Transverse colon (tissue), 4 donors: ENCODE measurements around the gene C10orf143. TPM values are rescaled to one million over a fixed set of nuclear protein-coding genes. Genes with fewer than 3 reads are reported as not detected.

Source experiments
- DNase-seq: peaks from one replicate; pipeline ENCODE4 v3.0.0-alpha.2; 2019
- H3K27ac ChIP-seq, 4 donors: fragments of 200-600 bp; sonication (generic); 2 replicates each; pipeline ENCODE4 v1.5.1; 2016 to 2018; ENCODE audit warnings: inconsistent platforms in 4 of 4
- H3K27me3 ChIP-seq: fragments of 200-600 bp; sonication (generic); 2 replicates; pipeline ENCODE4 v1.5.1; 2017; ENCODE audit warnings: inconsistent platforms
- H3K36me3 ChIP-seq, 4 donors: fragments of 200-600 bp; sonication (generic); 2 replicates each; pipeline ENCODE4 v1.5.1; 2017 to 2019; ENCODE audit warnings: inconsistent platforms in 4 of 4
- H3K4me1 ChIP-seq, 4 donors: fragments of 200-600 bp; sonication (generic); 2 replicates each; pipeline ENCODE4 v1.5.1; 2017 to 2020; ENCODE audit warnings: inconsistent platforms in 4 of 4
- H3K4me3 ChIP-seq, 4 donors: fragments of 200-600 bp; sonication (generic); 1 replicate in 1 of 4; 2 replicates in 3 of 4; pipeline versions ENCODE4 v1.5.1 to v1.6.1; 2017 to 2019; ENCODE audit warnings: inconsistent platforms in 4 of 4
- H3K9me3 ChIP-seq, 2 donors: fragments of 200-600 bp; sonication (generic); 2 replicates each; pipeline ENCODE4 v1.5.1; 2017 to 2019; ENCODE audit warnings: inconsistent platforms in 2 of 2
- EP300 ChIP-seq: sonication (generic); formaldehyde crosslinking; IDR thresholded peaks from one replicate; pipeline ENCODE4 v1.6.1; 2017; ENCODE audit warnings: antibody characterized with exemption, low read depth
- POLR2A ChIP-seq: fragments of 450-650 bp; IDR thresholded peaks from one replicate; pipeline ENCODE4 v1.6.1; 2016; ENCODE audit warnings: antibody characterized with exemption, mild to moderate bottlenecking, moderate library complexity
- POLR2AphosphoS5 ChIP-seq, 3 donors: sonication (generic); formaldehyde crosslinking; IDR thresholded peaks; one replicate each; pipeline ENCODE4 v1.6.1; 2016; ENCODE audit warnings: antibody characterized with exemption in 3 of 3
- WGBS, 2 donors: methylation state at CpG; one replicate each; pipeline ENCODE4 v1.1.5; 2018; ENCODE audit warnings: low coverage in 1 of 2; 5-methylcytosine and 5-hydroxymethylcytosine counted together
- in situ Hi-C, 4 donors: fragments of 200-750 bp; cut with MboI; loops; one replicate each; pipeline versions ENCODE4 v1.15.0 to v1.15.1; 2017; ENCODE audit warnings: low sequenced_read_pairs in 3 of 4, low pct_ligation_motif_present in 1 of 4, low pct_unique_long_range_greater_than_20kb in 1 of 4
- intact Hi-C: fragments of 100-400 bp; cut with DNase I; formaldehyde crosslinking; loops from one replicate; pipeline ENCODE4 v1.15.1; 2023; ENCODE audit warnings: low total_unique reads
- total RNA-seq, 4 donors: library from RNA; depleted of rRNA; stranded (reverse); fragments of >200 nt; gene quantifications; one replicate each; pipeline ENCODE4 v1.1.0, GENCODE V29; 2016
- TF ChIP-seq, protein P1 (sequence below), 5 experiments: fragments of 200-600 bp in 3 of 5; fragments of 450-650 bp in 2 of 5; sonication (generic) in 3 of 5; IDR thresholded peaks; 1 replicate in 2 of 5; 2 replicates in 3 of 5; pipeline ENCODE4 v1.5.1; 2016 to 2017; ENCODE audit warnings: antibody characterized with exemption in 5 of 5, inconsistent platforms in 3 of 5, mild to moderate bottlenecking in 2 of 5, moderate library complexity in 1 of 5

Gene C10orf143
- total RNA-seq, 4 donors from 2014 or later = 3.8 to 4.0 TPM; not detected in 2

DNA sequence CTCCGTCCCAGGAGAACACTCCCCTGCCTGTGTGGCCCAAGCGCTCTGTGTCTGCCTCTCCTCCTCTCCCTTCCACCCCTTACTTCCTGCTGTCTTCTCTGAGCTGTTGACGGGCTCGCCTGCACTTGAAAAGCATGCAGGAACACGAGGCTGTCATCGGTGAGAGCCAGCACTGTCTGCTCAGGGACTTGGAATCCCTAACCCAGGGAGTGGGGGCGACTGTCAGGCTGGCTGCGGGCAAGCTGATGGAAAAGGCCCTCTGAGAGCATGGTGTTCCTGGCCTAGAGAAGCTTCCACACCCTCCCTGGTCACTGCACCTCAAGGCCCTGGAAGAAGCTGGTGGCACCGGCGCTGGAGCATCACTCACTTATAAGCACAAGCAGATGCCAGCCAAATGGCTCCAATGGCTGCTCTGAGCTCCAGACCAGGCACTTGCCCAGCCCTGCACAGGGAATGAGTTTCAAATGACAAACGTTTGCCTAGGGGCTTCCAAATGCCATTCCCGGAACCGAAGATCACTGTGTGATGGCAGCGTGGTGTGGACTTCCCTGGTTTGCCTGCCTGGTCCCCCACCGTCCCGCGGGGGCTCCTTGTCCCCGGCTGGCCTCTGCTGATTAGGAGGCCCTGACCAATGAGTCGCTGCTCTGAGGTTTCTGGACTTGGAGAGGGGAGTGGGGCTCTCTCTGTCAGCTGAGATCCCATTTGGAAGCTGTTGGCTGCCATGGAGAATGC lies 89.8 kb downstream of the C10orf143 start:
- Histone ChIP-seq H3K36me3 (no peaks in the 10 kb centered on the region), H3K4me1 (no peaks in the 10 kb centered on the region), H3K27me3 (no peaks in the 10 kb centered on the region), H3K9me3 (no peaks in the 10 kb centered on the region), H3K4me3 (no peak overlapping the region), H3K27ac (no peak overlapping the region)
- WGBS, 2 donors = 58 to 71% methylated on average over 3 to 19 of the region's 19 CpGs
- in situ Hi-C loops = no loop called here
- no peak for DNase-seq
- intact Hi-C loops = no loop called here
- TF ChIP-seq POLR2AphosphoS5 (IDR thresholded peaks at IDR 0.05) (no peak), POLR2A (no peak), EP300 (no peak)
- TF ChIP-seq, protein P1, sequence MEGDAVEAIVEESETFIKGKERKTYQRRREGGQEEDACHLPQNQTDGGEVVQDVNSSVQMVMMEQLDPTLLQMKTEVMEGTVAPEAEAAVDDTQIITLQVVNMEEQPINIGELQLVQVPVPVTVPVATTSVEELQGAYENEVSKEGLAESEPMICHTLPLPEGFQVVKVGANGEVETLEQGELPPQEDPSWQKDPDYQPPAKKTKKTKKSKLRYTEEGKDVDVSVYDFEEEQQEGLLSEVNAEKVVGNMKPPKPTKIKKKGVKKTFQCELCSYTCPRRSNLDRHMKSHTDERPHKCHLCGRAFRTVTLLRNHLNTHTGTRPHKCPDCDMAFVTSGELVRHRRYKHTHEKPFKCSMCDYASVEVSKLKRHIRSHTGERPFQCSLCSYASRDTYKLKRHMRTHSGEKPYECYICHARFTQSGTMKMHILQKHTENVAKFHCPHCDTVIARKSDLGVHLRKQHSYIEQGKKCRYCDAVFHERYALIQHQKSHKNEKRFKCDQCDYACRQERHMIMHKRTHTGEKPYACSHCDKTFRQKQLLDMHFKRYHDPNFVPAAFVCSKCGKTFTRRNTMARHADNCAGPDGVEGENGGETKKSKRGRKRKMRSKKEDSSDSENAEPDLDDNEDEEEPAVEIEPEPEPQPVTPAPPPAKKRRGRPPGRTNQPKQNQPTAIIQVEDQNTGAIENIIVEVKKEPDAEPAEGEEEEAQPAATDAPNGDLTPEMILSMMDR (IDR thresholded peaks at IDR 0.05) = no peak

DNA sequence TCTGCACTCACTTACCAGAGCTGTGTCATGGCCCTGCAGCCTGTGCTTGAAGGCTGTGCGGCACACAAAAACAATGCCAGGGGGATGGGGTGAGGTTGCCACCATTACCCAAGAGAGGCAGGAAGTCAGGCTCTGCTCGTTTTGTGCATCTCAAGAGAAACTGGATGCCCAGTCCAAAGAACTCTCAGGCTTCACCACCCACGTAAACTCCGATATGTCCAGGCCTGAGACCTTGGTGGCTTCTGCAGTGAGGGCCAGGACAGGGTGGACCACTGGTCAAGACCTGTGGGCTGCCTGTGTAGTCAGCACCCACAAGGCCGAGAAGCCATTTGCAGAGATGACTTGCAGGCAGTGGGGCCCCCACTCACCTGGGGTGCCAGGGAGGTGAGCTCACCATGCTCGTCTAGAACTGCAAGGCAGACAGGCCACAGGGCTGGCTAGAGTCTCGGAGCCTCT lies 91.9 kb downstream of the C10orf143 start:
- WGBS, 2 donors = 79% methylated on average over 6 of the region's 7 CpGs; no CpG with 5 or more reads in 1 of the 2 donors
- TF ChIP-seq, protein P1 (IDR thresholded peaks at IDR 0.05) = no peak
- no peak for TF ChIP-seq EP300
- TF ChIP-seq POLR2AphosphoS5 (IDR thresholded peaks at IDR 0.05) = no peak
- no peak for TF ChIP-seq POLR2A
- Histone ChIP-seq H3K9me3 (no peaks in the 10 kb centered on the region), H3K4me1 (no peaks in the 10 kb centered on the region), H3K4me3 (no peak overlapping the region), H3K27ac (no peak overlapping the region), H3K27me3 (no peaks in the 10 kb centered on the region), H3K36me3 (no peaks in the 10 kb centered on the region)
- in situ Hi-C loops (no loop called here), intact Hi-C loops (no loop called here)
- no peak for DNase-seq

DNA sequence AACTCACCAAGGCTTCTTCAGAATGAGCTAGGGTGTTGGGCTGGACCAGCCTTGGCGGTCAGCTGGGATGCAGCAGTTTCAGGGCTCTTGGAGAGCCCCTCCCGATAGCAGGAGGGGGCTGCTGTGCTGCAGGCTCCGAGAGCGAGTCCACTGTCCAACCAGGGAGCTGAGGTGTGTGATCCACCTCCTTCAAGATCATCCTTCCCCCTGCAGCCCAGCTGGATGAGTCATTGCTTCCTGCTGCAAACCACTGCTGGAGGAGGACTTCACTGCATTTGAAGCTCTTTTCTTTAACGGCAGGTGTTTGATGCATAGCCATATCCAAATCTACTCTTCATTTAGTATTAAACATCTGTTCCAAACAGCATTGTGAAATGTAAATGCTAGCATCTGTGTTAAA lies 92.4 kb downstream of the C10orf143 start:
- no peak overlapping the region for H3K27ac ChIP-seq
- intact Hi-C loops = no loop called here
- WGBS, 2 donors = 72 to 100% methylated on average over 2 to 5 of the region's 5 CpGs
- DNase-seq = no peak
- H3K36me3 ChIP-seq = no peaks in the 10 kb centered on the region
- no peaks in the 10 kb centered on the region for H3K9me3 ChIP-seq
- TF ChIP-seq POLR2AphosphoS5 (IDR thresholded peaks at IDR 0.05) = no peak
- TF ChIP-seq POLR2A = no peak
- no peak for TF ChIP-seq EP300
- TF ChIP-seq, protein P1 (IDR thresholded peaks at IDR 0.05) = no peak
- in situ Hi-C loops = no loop called here
- no peak overlapping the region for H3K4me3 ChIP-seq
- no peaks in the 10 kb centered on the region for H3K4me1 ChIP-seq
- no peaks in the 10 kb centered on the region for H3K27me3 ChIP-seq

DNA sequence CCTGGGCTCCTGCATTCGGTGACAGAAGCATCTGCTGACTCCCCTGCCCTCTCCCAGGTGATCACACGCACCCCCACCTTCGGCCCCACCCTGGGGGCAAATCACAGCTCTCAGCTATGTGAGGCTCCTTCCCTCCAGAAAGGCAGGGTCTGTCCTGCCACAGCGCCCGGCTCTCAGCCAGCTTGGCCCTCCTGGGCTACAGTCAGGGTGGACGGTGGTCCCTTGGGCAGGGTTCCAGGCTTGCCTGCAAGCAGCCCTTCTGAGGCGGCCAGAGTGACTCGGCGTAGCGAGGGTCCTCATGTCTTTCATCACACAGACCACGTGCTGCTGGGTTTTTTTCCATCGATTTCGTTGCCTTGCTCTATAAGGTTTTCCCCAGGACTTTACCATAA lies 93.0 kb downstream of the C10orf143 start:
- TF ChIP-seq EP300 (no peak), POLR2AphosphoS5 (IDR thresholded peaks at IDR 0.05) (no peak), POLR2A (no peak)
- TF ChIP-seq, protein P1 (IDR thresholded peaks at IDR 0.05) = no peak
- H3K27ac ChIP-seq = no peak overlapping the region
- 84% methylated on average over 11 of the region's 13 CpGs; no CpG with 5 or more reads in 1 of the 2 donors for WGBS, 2 donors
- no peaks in the 10 kb centered on the region for H3K27me3 ChIP-seq
- intact Hi-C loops = no loop called here
- no peak for DNase-seq
- in situ Hi-C loops = no loop called here
- no peak overlapping the region for H3K4me3 ChIP-seq
- H3K4me1 ChIP-seq = no peaks in the 10 kb centered on the region
- H3K36me3 ChIP-seq = no peaks in the 10 kb centered on the region
- no peaks in the 10 kb centered on the region for H3K9me3 ChIP-seq
